GM21619 (cell line): Measurements from ENCODE around the gene HPD.
"Not testable (repeated sequence)": the region's sequence is repeated elsewhere in the genome, so short reads cannot be mapped to it uniquely, and the experiment has no call there.

ENCODE experiments used
- ATAC-seq: cut with Tn5 transposase; IDR thresholded peaks from one replicate; pipeline ENCODE4 v1.9.1; 2021; ENCODE audit not compliant: unreplicated experiment

HPD gene

GRCh38 chr12:121799842-121800693 is 58.6 kb downstream of the HPD start:
- peak; percentile 26 for ATAC-seq

DNA sequence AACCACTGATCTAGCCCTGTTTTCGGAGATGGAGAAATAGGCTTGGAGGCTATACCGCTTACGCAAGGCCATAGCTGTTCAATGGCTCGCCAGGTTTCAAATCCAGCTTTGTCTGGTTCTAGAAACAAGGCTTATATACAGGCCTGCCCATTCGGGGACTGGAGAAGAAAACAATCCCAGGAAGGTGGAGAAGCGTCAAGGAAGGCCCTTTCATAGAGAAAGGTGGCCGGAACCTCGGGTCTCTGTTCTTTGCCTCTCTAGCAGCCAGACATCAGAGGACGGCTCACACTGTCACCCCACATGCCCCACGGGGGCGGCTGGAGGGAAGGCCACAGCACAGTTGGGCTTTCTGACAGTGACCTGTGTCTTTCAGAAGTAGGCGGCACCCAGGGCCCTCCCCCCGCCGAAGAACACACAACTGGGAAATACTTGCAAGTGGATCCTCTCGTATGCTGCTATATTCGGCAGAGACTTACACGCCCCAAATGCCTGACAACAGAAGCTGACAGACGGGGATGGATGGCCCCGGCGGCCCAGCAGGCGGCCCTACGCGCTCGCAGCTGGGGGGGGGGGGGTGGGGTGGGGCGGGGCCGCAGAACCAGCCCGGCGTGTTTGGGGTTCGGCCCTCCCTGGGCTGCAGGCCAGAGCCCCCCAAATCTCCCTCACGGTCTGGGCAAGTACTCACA is 59.4 kb downstream of the HPD start:
- ATAC-seq = no peak

DNA sequence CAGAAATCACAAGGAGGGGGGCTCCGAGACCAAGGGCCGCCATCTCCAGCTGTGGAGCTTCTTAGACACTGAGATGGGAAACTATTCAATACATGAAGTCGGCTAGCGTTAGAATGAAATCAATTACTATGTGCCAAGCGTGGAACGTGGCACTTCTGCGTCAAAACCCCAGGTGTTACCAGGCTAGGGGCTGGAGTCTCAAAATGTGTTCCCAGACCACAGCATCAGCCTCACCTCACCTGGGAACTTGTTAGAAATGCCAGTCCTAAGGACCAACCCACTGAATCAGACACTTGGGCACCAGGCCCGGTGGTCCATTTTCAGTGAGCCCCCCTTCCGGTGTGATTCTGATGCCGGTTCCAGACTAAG is 59.9 kb downstream of the HPD start:
- ATAC-seq = no peak

DNA sequence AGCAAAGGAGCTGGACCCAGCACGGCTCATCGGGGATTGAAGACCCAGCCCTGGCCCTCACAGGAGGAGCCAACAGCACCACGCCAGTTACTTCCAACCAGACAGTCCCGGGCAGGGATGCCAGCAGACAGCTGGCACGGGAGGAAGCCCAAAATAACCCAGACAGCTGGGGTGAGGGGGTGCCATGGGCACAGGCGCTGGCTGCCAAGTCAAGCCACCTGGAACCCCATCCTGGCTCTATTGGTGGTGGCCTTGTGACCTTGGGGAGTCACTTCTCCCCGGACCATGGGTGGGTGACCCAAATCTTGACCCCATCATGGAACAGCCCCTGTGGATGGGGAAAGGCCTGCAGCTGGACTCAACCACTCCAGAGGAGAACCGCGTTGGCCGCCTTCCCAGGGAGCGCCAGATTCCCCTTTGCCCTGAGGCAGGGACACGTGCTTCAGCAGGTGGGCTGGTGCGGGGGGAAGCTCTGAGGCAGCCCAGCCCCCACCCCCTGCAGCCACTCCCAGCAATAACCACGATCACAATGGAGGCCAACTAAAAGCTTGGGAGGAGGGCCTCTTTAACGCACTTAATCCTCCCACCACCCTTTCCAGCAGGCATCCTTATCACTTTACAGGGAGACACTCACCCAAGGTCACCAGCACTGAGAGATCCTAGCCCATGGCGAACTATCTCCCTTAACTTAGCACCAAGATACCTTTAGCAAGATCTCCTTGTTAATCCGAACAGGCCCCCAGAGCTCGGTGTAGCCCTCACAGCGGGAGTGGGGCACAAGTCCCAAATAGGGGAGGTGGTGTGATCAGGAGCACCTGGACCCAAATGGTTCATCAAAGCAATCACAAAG is 60.5 kb downstream of the HPD start:
- no peak for ATAC-seq

- no peak for ATAC-seq
These were observed 61.6 kb downstream of the HPD start for GRCh38 chr12:121796855-121797751.

DNA sequence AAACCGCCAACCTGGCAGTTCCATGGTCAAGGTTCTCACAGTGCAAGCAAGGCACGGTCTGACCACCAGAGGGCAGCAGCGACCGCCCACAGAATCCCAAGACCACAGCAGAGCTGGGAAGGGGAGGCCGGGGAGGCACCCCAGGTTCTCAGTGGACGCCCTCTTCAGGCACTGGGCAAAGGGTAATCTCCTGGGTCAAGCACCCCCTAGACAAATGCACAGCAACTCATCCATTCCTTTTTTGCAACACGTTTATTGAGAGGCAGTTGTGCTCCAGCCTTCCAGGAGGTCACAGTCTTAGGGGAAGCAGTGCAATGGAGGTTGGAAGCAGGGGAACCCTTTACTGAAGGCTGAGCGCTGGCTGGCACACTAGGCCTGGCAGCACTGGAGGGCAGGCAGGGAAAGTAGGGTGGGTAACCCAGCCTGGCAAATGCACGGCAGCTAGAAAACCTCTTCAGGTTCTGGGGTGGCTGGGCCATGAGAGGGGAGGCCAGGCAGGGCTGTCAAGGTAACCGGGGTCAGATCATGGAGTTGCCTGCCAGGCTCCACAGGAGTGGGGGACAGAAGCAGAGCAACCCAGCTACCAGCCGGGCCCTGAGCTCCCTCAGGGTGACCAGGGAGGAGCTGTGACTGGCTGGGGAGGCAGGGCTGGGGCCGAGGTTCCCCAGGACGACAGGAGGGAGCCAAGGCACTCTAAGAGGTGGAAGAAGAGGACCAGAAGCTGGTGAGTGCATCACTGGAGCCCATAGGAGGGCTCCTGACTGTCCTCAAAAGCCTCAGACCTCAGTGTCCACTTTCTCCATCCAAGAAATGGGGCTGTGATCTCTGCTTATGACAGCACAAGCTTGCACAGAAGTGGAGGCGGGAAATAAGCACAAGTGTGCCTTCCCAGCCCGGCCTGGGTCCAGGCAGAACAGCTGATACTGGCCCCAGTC is 63.4 kb downstream of the HPD start:
- ATAC-seq = peak; percentile 17

DNA sequence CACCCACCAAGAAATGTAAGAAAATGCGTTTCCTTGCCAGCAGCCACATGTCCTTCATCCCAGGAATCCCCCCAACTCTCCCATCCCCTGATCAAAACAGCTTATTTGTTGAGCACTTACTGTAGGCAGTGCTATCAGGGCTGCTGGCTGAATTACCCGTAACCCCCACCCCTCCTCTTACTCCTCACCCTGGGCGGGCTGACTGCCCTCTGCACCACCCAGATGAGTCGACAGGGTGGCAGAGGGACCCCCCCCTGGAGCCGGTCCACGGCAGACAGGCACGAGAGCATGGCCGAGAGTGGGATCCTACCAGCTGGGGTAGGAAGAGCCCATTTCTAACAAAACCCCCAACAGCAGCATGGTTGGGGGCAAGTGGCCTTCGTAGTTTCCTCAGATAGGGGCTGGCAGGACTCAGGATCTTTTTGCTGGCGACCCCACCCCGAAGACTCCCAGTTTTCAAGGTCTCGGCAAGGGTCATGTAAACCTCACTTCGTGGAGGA is 64.1 kb downstream of the HPD start:
- ATAC-seq = no peak

DNA sequence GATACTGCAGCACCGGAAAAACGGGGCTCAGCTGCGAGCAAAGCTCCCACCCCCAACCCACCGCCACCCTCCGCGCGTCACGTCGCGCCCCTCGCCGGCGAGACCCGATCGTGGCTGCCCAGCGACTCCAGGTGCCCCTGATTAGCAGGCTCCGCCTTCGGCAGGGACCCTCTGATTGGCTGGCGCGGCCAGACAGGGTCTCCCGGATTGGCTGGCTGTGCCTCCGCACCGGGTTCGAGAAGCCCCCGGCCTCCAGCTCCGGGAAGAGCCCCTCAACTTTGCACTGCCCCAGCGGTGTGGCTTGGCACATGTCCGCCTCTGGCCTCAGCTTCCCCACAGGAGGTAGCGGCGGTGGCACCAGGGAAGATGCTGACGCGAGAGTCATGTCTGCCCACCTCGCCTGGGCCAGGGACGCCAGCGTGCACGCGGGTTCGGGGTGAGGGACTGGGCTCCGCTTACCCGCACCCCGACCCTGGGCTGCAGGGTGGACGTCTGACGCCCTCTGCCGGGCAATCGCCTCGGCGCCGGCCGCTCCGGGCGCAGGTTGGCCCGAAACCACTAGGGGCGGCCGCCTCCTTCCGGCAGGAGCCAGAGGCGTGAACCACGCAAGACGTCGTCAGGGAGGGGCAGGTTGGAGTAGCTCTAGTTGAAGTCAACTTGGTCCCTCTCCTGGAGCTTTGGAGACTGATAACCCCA is 64.7 kb downstream of the HPD start:
- ATAC-seq = peak; percentile 41

DNA sequence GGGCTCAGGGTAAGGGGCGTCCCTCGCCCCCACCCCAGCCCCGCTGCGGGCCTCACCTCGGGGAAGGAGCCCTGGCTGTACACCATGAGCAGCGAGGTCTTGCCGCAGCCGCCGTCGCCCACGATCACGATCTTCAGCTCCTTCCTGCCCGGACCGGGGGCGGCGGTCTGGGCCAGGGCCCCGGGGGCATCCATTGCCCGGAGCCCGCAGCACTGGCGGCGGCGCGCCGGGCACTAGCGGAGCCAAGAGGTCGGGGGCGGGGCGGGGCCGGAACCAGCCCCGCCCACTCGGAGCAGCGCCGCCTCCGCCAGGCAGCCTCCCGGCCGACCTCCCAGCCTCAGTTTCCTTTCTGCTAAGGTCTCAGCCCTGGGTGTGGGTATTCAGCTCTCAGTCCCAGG is 65.2 kb downstream of the HPD start, which contains the start of gene RHOF:
Gene RHOF, minus strand, starts transcription at position 249 of the 398 bp plus-strand sequence. Its CDS starts 55 bp downstream, at position 194.
- peak; percentile 19 for ATAC-seq

DNA sequence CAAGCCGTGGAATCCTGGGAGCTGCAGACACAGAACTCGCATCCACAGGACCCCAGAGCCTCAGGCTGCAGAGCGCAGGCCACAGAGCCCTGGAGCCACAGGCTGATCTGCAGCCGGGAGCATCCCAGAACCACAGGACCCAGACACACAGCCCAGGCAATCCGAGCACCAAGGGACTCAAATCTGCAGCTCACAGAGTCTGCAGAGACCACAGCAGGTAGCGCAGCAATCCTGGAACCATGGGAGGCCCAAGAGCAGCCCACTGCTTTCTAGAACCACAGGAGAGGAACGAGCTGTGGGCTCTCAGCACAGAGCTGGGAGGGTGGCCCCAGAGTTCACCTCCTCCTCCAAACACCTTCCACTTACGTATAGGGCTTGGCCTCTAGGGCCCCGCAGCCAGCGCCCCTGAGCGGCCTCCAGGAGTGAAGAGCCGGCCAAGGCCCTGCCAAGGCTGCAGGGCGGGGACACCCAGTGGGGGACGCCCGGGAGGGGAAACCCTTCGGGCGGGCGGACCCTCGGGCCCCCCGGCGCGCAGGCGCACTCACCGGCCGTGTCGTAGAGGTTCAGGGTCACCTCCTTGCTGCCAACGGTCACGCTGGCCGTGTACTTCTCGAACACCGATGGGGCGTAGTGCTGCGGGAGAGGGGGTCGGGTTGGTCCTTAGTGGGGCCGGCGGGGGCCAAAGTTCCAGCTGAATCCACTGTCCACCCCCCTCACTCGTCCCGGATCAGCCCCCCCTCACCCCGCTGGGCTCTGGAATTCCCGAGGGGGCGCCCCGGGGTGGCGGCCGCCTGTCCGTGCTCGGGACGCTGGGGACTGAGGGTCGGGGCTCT is 65.8 kb downstream of the HPD start:
- no peak for ATAC-seq

GRCh38 chr12:121791671-121792551 is 66.7 kb downstream of the HPD start:
- ATAC-seq = no peak

DNA sequence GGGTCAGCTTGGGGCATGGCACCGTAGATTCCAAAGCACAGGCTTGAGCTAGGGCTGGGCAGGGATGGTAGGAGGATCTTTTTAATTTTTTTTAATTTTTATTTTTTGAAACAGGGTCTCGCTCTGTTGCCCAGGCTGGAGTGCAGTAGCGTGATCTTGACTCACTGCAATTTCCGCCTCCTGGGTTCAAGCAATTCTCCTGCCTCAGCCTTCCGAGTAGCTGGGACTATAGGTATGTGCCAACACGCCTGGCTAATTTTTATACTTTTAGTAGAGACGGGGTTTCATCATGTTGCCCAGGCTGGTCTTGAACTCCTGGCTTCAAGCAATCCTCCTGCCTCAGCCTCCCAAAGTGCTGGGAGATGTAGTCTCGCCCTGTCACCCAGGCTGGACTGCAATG is 67.9 kb downstream of the HPD start:
- not testable (repeated sequence) for ATAC-seq

GRCh38 chr12:121789800-121790728 is 68.6 kb downstream of the HPD start:
- ATAC-seq = peak; percentile 35
